Measurements from ENCODE around the gene USP47. TPM values are rescaled to one million over a fixed set of nuclear protein-coding genes. Genes with fewer than 3 reads are reported as not detected.

The USP47 gene
- total and polyA plus RNA-seq, 9 of the 15 experiments (the other 6 are each of a cell fraction or from before 2014, with no cell fraction given): 13.1 to 63.6 (median 34.7) TPM

GRCh38 chr11:11842421-11843008, 743 bp downstream of the USP47 start (continued):
- no peak for TF ChIP-seq CBX8 (IDR thresholded peaks at IDR 0.05; ENCODE audit: borderline replicate concordance, extremely low read depth, low read depth, low read length, poor library complexity, severe bottlenecking)
- TF ChIP-seq, protein P1, sequence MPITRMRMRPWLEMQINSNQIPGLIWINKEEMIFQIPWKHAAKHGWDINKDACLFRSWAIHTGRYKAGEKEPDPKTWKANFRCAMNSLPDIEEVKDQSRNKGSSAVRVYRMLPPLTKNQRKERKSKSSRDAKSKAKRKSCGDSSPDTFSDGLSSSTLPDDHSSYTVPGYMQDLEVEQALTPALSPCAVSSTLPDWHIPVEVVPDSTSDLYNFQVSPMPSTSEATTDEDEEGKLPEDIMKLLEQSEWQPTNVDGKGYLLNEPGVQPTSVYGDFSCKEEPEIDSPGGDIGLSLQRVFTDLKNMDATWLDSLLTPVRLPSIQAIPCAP (CRISPR knock-in tag; IDR thresholded peaks at IDR 0.05; ENCODE audit: borderline replicate concordance): no peak
- TF ChIP-seq HIVEP1 (CRISPR knock-in tag; IDR thresholded peaks at IDR 0.05): no peak
- peak; percentile 72 for TF ChIP-seq TAF1 (IDR thresholded peaks at IDR 0.05; ENCODE audit: control insufficient read depth, extremely low read depth, insufficient read depth, low read length, severe bottlenecking)
- TF ChIP-seq BCOR (IDR thresholded peaks at IDR 0.05): 0 out of 2 replicates have a peak, but pooled peaks have one; percentile 5
- TF ChIP-seq POLR2G (IDR thresholded peaks at IDR 0.05; ENCODE audit: low read depth, low read length): no peak
- TF ChIP-seq PYGO2 (tag; IDR thresholded peaks at IDR 0.05): 0 out of 2 replicates have a peak, but pooled peaks have one; percentile 10
- no peak for TF ChIP-seq CBFA2T2 (conservative IDR thresholded peaks at IDR 0.05)
- TF ChIP-seq, protein P2, sequence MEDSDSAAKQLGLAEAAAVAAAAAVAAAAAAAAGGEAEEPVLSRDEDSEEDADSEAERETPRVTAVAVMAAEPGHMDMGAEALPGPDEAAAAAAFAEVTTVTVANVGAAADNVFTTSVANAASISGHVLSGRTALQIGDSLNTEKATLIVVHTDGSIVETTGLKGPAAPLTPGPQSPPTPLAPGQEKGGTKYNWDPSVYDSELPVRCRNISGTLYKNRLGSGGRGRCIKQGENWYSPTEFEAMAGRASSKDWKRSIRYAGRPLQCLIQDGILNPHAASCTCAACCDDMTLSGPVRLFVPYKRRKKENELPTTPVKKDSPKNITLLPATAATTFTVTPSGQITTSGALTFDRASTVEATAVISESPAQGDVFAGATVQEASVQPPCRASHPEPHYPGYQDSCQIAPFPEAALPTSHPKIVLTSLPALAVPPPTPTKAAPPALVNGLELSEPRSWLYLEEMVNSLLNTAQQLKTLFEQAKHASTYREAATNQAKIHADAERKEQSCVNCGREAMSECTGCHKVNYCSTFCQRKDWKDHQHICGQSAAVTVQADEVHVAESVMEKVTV (CRISPR knock-in tag; IDR thresholded peaks at IDR 0.05): no peak
- TF ChIP-seq HMGN3 (IDR thresholded peaks at IDR 0.05; ENCODE audit: borderline replicate concordance, extremely low read depth, insufficient read length, low read depth, low read length): no peak
- no peak for TF ChIP-seq EHMT2 (IDR thresholded peaks at IDR 0.05)
- TF ChIP-seq BRD4 (IDR thresholded peaks at IDR 0.05): no peak
- peak; percentile 53; the same call in 1 of the 2 replicates for TF ChIP-seq ZNF384 (IDR thresholded peaks at IDR 0.05; ENCODE audit: low read depth, low read length)
- TF ChIP-seq ZNF830 (CRISPR knock-in tag; IDR thresholded peaks at IDR 0.05): no peak
- no peak for TF ChIP-seq CCAR2 (IDR thresholded peaks at IDR 0.05; ENCODE audit: low read depth, low read length)
- TF ChIP-seq TCF7 (IDR thresholded peaks at IDR 0.05; ENCODE audit: borderline replicate concordance): no peak
- TF ChIP-seq ZNF263 (CRISPR knock-in tag; IDR thresholded peaks at IDR 0.05; ENCODE audit: borderline replicate concordance): no peak
- TF ChIP-seq, protein P3, sequence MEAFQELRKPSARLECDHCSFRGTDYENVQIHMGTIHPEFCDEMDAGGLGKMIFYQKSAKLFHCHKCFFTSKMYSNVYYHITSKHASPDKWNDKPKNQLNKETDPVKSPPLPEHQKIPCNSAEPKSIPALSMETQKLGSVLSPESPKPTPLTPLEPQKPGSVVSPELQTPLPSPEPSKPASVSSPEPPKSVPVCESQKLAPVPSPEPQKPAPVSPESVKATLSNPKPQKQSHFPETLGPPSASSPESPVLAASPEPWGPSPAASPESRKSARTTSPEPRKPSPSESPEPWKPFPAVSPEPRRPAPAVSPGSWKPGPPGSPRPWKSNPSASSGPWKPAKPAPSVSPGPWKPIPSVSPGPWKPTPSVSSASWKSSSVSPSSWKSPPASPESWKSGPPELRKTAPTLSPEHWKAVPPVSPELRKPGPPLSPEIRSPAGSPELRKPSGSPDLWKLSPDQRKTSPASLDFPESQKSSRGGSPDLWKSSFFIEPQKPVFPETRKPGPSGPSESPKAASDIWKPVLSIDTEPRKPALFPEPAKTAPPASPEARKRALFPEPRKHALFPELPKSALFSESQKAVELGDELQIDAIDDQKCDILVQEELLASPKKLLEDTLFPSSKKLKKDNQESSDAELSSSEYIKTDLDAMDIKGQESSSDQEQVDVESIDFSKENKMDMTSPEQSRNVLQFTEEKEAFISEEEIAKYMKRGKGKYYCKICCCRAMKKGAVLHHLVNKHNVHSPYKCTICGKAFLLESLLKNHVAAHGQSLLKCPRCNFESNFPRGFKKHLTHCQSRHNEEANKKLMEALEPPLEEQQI (IDR thresholded peaks at IDR 0.05): no peak
- TF ChIP-seq, protein P4, sequence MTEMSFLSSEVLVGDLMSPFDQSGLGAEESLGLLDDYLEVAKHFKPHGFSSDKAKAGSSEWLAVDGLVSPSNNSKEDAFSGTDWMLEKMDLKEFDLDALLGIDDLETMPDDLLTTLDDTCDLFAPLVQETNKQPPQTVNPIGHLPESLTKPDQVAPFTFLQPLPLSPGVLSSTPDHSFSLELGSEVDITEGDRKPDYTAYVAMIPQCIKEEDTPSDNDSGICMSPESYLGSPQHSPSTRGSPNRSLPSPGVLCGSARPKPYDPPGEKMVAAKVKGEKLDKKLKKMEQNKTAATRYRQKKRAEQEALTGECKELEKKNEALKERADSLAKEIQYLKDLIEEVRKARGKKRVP (CRISPR knock-in tag; IDR thresholded peaks at IDR 0.05): no peak
- TF ChIP-seq, protein P5, sequence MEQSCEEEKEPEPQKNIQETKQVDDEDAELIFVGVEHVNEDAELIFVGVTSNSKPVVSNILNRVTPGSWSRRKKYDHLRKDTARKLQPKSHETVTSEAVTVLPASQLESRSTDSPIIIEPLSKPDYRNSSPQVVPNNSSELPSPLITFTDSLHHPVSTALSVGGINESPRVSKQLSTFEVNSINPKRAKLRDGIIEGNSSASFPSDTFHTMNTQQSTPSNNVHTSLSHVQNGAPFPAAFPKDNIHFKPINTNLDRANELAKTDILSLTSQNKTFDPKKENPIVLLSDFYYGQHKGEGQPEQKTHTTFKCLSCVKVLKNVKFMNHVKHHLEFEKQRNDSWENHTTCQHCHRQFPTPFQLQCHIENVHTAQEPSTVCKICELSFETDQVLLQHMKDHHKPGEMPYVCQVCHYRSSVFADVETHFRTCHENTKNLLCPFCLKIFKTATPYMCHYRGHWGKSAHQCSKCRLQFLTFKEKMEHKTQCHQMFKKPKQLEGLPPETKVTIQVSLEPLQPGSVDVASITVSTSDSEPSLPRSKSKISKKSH (CRISPR knock-in tag; IDR thresholded peaks at IDR 0.05): no peak
